ENCODE data around the gene TOMM34. TPM values are rescaled to one million over a fixed set of nuclear protein-coding genes. Genes with fewer than 3 reads are reported as not detected.

Gene TOMM34
- total and polyA plus RNA-seq, 2 experiments from 2014 or later, result 27.4 to 38.7 TPM

DNA sequence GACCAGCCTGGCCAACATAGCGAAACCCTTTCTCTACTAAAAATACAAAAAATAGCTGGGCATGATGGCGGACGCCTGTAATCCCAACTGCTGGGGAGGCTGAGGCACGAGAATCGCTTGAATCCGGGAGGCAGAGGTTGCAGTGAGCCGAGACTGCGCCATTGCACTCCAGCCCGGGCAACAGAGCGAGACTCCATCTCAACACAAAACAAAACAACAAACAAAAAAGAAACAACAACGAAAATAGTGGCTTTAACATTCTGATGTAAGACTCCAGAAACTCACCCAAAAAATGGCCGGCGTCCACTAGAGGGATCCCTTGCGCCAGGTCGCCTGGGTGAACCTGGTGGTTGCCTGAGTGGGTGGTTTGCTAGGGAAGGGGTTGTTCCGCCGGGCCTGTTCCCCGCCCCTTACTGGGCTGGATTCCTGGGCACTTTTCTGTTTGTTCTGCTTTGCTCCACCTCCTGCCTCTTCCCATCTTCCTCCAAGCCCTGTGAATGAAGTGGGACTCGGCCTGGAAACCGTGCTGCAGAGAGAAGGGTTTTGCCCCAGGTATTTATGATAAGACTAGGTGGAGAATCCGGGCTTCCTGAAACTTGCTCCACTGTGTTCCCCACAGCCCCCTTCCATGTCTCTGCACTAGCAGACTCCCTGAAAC lies 48.8 kb downstream of the TOMM34 start:
- H3K4me1 Mint-ChIP-seq, result peaks cover 31% of the 10 kb centered on the region
- peaks cover 3% of the 10 kb centered on the region for H3K27me3 Mint-ChIP-seq (ENCODE audit: insufficient read depth, low read depth, poor library complexity)
- no peak overlapping the region for H2AFZ ChIP-seq
- H3K4me1 ChIP-seq (ENCODE audit: insufficient read depth), result peaks cover 12% of the 10 kb centered on the region
- peak; percentile 88 for DNase-seq (ENCODE audit: low spot score)
- H3K27me3 ChIP-seq (ENCODE audit: insufficient read depth), result no peaks in the 10 kb centered on the region
- peaks cover 28% of the 10 kb centered on the region for H4K20me1 ChIP-seq (replicated peaks; ENCODE audit: insufficient read depth)
- peak overlapping the region; percentile 92 for H3K4me3 ChIP-seq
- peaks cover 6% of the 10 kb centered on the region; the same call in 1 of the 2 replicates for H3K79me2 ChIP-seq (replicated peaks; ENCODE audit: insufficient read depth)
- no peaks in the 10 kb centered on the region for H3K9me2 ChIP-seq (ENCODE audit: insufficient read depth)
- peak overlapping the region; percentile 87 for H3K4me3 Mint-ChIP-seq
- peaks cover 65% of the 10 kb centered on the region for H3K36me3 Mint-ChIP-seq (ENCODE audit: low read depth)
- peak overlapping the region; percentile 89; the same call in 1 of the 2 replicates for H3K4me2 ChIP-seq
- H3K27ac ChIP-seq (ENCODE audit: low read depth), result no peak overlapping the region
- H3K27ac Mint-ChIP-seq, result peak overlapping the region; percentile 94
- peaks cover 22% of the 10 kb centered on the region for H3K36me3 ChIP-seq (ENCODE audit: insufficient read depth)
- H3F3A ChIP-seq (replicated peaks; ENCODE audit: low read depth), result peaks cover 15% of the 10 kb centered on the region
- TF ChIP-seq CREB1 (CRISPR knock-in tag; IDR thresholded peaks at IDR 0.05; ENCODE audit: low read depth), result no peak
- TF ChIP-seq, protein P1, sequence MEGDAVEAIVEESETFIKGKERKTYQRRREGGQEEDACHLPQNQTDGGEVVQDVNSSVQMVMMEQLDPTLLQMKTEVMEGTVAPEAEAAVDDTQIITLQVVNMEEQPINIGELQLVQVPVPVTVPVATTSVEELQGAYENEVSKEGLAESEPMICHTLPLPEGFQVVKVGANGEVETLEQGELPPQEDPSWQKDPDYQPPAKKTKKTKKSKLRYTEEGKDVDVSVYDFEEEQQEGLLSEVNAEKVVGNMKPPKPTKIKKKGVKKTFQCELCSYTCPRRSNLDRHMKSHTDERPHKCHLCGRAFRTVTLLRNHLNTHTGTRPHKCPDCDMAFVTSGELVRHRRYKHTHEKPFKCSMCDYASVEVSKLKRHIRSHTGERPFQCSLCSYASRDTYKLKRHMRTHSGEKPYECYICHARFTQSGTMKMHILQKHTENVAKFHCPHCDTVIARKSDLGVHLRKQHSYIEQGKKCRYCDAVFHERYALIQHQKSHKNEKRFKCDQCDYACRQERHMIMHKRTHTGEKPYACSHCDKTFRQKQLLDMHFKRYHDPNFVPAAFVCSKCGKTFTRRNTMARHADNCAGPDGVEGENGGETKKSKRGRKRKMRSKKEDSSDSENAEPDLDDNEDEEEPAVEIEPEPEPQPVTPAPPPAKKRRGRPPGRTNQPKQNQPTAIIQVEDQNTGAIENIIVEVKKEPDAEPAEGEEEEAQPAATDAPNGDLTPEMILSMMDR (conservative IDR thresholded peaks at IDR 0.05; ENCODE audit: low read depth in 2 of 2), result peak; percentile 69 to 75
- H3K9me3 Mint-ChIP-seq, result no peaks in the 10 kb centered on the region; the same call in 2 of the 3 replicates
- ATAC-seq, result peak; percentile 63

DNA sequence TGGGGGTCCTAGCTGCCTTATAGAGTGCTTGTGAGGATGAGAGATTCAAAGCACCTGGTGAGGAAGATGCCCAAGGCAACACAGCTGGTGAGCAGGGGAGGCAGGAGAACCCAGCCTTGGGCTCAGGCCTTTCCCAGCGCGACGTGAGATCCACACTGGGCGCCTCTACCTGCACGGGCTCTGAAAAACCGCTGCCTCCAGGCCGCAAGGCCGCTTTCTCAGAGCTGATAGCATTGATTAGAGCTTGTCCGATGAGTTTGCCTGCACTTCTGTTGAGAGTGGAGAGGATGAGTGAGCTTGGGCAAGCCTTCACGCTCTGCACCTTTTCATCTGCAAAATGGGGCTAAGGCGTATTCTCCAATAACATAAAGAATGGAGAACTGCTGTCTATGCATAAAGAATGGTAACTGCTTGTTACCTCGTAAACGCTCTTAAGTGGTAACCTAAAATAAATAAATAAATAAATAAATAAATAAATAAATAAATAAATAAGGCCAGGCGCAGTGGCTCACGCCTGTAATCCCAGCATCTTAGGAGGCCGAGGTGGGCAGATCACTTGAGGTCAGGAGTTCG lies 49.4 kb downstream of the TOMM34 start:
- no peaks in the 10 kb centered on the region for H3K27me3 ChIP-seq (ENCODE audit: insufficient read depth)
- peaks cover 65% of the 10 kb centered on the region for H3K36me3 Mint-ChIP-seq (ENCODE audit: low read depth)
- H3K4me3 Mint-ChIP-seq, result peak overlapping the region; percentile 87
- peaks cover 12% of the 10 kb centered on the region for H3K4me1 ChIP-seq (ENCODE audit: insufficient read depth)
- ATAC-seq (peak; percentile 13), DNase-seq (ENCODE audit: low spot score) (peak; percentile 45)
- H3K9me3 Mint-ChIP-seq, result no peaks in the 10 kb centered on the region
- H3K4me1 Mint-ChIP-seq, result peaks cover 31% of the 10 kb centered on the region
- H4K20me1 ChIP-seq (replicated peaks; ENCODE audit: insufficient read depth), result peaks cover 28% of the 10 kb centered on the region
- H3K27ac Mint-ChIP-seq, result peak overlapping the region; percentile 72
- H3K4me2 ChIP-seq, result peak overlapping the region; percentile 89
- H3K27me3 Mint-ChIP-seq (ENCODE audit: insufficient read depth, low read depth, poor library complexity), result peaks cover 3% of the 10 kb centered on the region
- no peaks in the 10 kb centered on the region for H3K9me2 ChIP-seq (ENCODE audit: insufficient read depth)
- H3F3A ChIP-seq (replicated peaks; ENCODE audit: low read depth), result peaks cover 15% of the 10 kb centered on the region
- peak overlapping the region; percentile 92 for H3K4me3 ChIP-seq
- H3K79me2 ChIP-seq (replicated peaks; ENCODE audit: insufficient read depth), result peaks cover 6% of the 10 kb centered on the region; the same call in 1 of the 2 replicates
- peaks cover 28% of the 10 kb centered on the region for H3K36me3 ChIP-seq (ENCODE audit: insufficient read depth)
- H3K27ac ChIP-seq (ENCODE audit: low read depth), result no peak overlapping the region
- peak overlapping the region; percentile 63; the same call in 1 of the 2 replicates for H2AFZ ChIP-seq
- TF ChIP-seq, protein P2, sequence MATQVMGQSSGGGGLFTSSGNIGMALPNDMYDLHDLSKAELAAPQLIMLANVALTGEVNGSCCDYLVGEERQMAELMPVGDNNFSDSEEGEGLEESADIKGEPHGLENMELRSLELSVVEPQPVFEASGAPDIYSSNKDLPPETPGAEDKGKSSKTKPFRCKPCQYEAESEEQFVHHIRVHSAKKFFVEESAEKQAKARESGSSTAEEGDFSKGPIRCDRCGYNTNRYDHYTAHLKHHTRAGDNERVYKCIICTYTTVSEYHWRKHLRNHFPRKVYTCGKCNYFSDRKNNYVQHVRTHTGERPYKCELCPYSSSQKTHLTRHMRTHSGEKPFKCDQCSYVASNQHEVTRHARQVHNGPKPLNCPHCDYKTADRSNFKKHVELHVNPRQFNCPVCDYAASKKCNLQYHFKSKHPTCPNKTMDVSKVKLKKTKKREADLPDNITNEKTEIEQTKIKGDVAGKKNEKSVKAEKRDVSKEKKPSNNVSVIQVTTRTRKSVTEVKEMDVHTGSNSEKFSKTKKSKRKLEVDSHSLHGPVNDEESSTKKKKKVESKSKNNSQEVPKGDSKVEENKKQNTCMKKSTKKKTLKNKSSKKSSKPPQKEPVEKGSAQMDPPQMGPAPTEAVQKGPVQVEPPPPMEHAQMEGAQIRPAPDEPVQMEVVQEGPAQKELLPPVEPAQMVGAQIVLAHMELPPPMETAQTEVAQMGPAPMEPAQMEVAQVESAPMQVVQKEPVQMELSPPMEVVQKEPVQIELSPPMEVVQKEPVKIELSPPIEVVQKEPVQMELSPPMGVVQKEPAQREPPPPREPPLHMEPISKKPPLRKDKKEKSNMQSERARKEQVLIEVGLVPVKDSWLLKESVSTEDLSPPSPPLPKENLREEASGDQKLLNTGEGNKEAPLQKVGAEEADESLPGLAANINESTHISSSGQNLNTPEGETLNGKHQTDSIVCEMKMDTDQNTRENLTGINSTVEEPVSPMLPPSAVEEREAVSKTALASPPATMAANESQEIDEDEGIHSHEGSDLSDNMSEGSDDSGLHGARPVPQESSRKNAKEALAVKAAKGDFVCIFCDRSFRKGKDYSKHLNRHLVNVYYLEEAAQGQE (IDR thresholded peaks at IDR 0.05; ENCODE audit: unreplicated experiment), result no peak
- TF ChIP-seq CREB1 (CRISPR knock-in tag; IDR thresholded peaks at IDR 0.05; ENCODE audit: low read depth) (no peak), POLR2AphosphoS5 (IDR thresholded peaks at IDR 0.05; ENCODE audit: low read depth) (no peak), EZH2 (IDR thresholded peaks at IDR 0.05; ENCODE audit: low read depth, unreplicated experiment) (no peak), STAT1 (IDR thresholded peaks at IDR 0.05; ENCODE audit: unreplicated experiment) (no peak), ZNF114 (CRISPR knock-in tag; IDR thresholded peaks at IDR 0.05) (no peak), JUNB (IDR thresholded peaks at IDR 0.05; ENCODE audit: unreplicated experiment) (no peak)
- TF ChIP-seq, protein P1 (conservative IDR thresholded peaks at IDR 0.05; ENCODE audit: low read depth in 2 of 2), result no peak

Measured in GM23338 (cell line).